NCI-H460 (cell line): Measurements from ENCODE around the gene SNAP47. TPM values are rescaled to one million over a fixed set of nuclear protein-coding genes. Genes with fewer than 3 reads are reported as not detected.

Experiments
- DNase-seq: peaks from one replicate; pipeline ENCODE4 v3.0.0-alpha.2; 2016; ENCODE audit warnings: low read depth; ENCODE audit errors: extremely low read depth
- total RNA-seq: library from RNA; depleted of rRNA; stranded (reverse); fragments of >200 nt; shearing (Covaris generic); gene quantifications from 2 replicates; pipeline ENCODE4 v1.2.3, GENCODE V29; 2014

SNAP47 gene
- total RNA-seq, 1 experiment from 2014 or later, result 47.2 TPM

- DNase-seq, result no peak
Observed at GRCh38 chr1:227766653-227767277, 31.5 kb downstream of the SNAP47 start.

- DNase-seq, result no peak
Observed at GRCh38 chr1:227767401-227768124, 32.3 kb downstream of the SNAP47 start.

- DNase-seq, result no peak
Observed at GRCh38 chr1:227768125-227768439, 32.8 kb downstream of the SNAP47 start.

GRCh38 chr1:227768640-227769039 is 33.4 kb downstream of the SNAP47 start:
- no peak for DNase-seq

- no peak for DNase-seq
Observed at GRCh38 chr1:227769047-227769935, 34.1 kb downstream of the SNAP47 start.

- no peak for DNase-seq
Observed at GRCh38 chr1:227769936-227770494, 34.8 kb downstream of the SNAP47 start.

- DNase-seq, result no peak
Observed at GRCh38 chr1:227770812-227771211, 35.6 kb downstream of the SNAP47 start.

GRCh38 chr1:227771326-227771725 is 36.1 kb downstream of the SNAP47 start:
- DNase-seq, result no peak

GRCh38 chr1:227771771-227772170 is 36.5 kb downstream of the SNAP47 start:
- DNase-seq, result no peak

GRCh38 chr1:227773558-227773957 is 38.3 kb downstream of the SNAP47 start:
- no peak for DNase-seq

GRCh38 chr1:227774051-227774731 is 39.0 kb downstream of the SNAP47 start:
- DNase-seq, result no peak

- no peak for DNase-seq
Observed at GRCh38 chr1:227774821-227775661, 39.8 kb downstream of the SNAP47 start.

GRCh38 chr1:227775841-227776240 is 40.6 kb downstream of the SNAP47 start:
- no peak for DNase-seq

GRCh38 chr1:227776331-227776771 is 41.1 kb downstream of the SNAP47 start:
- no peak for DNase-seq

GRCh38 chr1:227777156-227777555 is 41.9 kb downstream of the SNAP47 start:
- DNase-seq, result no peak

- DNase-seq, result no peak
Observed at GRCh38 chr1:227777646-227778045, 42.4 kb downstream of the SNAP47 start.

GRCh38 chr1:227778401-227778947 is 43.2 kb downstream of the SNAP47 start:
- DNase-seq, result no peak

GRCh38 chr1:227779021-227779441 is 43.8 kb downstream of the SNAP47 start:
- no peak for DNase-seq

GRCh38 chr1:227779685-227780084 is 44.5 kb downstream of the SNAP47 start:
- DNase-seq, result no peak
